Epithelial cell of esophagus (primary cell): ENCODE results near the gene PYGB.

Experiments
- DNase-seq: peaks from one replicate; pipeline ENCODE4 v3.0.0; 2010; ENCODE audit warnings: low read depth
- H3K4me3 ChIP-seq: 2 replicates; pipeline ENCODE4 v1.5.1; 2011; ENCODE audit warnings: mild to moderate bottlenecking, low read length, control low read depth
- TF ChIP-seq, protein P1 (sequence below): IDR thresholded peaks from 2 replicates; pipeline ENCODE4 v1.5.1; 2011; ENCODE audit warnings: low read depth, mild to moderate bottlenecking, low read length, control low read depth, inconsistent platforms; ENCODE audit not compliant: insufficient read depth; ENCODE audit errors: missing control alignments

The PYGB gene

DNA sequence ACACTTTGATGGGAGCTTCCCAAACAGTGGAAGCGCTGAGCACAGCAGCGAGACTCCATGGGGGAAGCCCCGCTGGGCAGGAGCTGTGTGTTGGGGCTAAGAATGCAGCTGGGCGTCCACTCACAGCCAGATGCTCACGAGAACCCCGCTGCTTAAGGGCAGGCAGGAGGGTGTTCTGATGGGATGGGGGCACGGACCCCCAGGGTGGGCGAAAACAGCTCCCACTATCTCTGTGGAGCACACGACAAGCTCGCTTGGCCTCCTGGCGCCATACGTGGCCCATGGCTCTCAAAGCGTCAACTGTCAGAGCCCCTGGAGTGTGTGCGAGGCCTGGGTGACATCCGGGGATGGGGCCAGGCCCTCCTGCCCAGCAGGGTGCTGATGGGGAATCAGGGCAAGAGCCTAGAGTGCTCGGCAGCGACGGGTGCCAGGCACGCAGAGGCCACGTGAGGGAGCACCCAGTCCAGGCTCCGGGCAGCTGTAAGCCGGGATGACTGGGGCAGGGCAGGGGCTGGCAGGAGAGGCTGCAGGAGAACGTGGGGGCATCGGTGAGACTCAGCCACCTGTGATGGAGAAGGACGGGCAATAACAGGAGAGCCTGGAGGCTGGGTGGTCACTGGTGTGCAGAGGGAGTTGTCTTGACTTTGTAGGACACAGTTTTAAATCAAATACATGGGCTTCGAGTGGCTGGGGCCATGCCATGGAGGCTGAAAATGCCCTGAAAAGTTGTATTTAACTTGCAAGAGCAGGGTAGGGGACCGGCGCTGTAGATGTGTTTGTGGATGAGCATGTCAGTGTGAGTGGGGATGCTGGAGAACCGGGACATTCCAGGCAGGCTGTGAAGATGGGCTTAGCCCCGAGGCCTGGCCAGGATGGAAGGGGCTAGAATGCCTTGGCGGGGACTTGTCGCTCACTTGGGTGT, 27.3 kb downstream of the PYGB start:
- H3K4me3 ChIP-seq, result no peak overlapping the region
- TF ChIP-seq, protein P1, sequence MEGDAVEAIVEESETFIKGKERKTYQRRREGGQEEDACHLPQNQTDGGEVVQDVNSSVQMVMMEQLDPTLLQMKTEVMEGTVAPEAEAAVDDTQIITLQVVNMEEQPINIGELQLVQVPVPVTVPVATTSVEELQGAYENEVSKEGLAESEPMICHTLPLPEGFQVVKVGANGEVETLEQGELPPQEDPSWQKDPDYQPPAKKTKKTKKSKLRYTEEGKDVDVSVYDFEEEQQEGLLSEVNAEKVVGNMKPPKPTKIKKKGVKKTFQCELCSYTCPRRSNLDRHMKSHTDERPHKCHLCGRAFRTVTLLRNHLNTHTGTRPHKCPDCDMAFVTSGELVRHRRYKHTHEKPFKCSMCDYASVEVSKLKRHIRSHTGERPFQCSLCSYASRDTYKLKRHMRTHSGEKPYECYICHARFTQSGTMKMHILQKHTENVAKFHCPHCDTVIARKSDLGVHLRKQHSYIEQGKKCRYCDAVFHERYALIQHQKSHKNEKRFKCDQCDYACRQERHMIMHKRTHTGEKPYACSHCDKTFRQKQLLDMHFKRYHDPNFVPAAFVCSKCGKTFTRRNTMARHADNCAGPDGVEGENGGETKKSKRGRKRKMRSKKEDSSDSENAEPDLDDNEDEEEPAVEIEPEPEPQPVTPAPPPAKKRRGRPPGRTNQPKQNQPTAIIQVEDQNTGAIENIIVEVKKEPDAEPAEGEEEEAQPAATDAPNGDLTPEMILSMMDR, result no peak
- no peak for DNase-seq

DNA sequence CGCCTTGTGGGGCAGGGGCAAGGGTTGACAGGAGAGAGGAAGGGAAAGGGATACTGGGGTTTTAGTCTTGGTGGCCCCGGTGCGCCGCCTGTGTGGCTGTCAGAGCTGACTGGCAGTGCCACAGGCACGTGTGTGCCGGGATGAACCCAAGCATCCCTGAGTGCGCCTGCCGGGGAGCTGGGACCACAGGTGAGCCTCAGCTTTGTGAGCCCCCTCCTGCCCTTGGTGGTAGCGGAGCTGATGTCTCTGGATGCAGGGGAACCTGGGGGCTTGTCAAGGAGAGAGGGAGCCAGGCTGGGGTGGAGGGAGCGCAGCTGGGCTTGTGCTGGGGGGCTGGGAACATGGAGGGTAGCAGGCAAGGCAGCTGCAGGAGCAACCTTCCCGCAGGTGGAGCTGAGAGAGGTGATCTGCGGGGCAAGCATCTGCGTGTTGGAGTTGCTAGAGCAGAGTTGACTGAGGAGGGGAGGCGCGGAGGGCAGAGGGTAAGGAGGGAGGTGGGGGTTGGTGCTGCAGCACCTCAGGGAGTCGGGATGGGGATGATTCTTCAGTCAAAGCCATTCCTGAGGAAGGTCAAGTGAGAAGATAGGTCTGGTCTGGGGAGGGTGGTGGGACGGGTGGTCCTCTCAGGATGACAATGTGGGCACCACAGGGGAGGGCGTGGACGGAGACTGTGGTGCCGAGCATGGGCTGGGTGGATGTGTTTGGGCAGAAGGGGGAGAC, 28.1 kb downstream of the PYGB start:
- no peak overlapping the region for H3K4me3 ChIP-seq
- DNase-seq, result no peak
- TF ChIP-seq, protein P1, result no peak

DNA sequence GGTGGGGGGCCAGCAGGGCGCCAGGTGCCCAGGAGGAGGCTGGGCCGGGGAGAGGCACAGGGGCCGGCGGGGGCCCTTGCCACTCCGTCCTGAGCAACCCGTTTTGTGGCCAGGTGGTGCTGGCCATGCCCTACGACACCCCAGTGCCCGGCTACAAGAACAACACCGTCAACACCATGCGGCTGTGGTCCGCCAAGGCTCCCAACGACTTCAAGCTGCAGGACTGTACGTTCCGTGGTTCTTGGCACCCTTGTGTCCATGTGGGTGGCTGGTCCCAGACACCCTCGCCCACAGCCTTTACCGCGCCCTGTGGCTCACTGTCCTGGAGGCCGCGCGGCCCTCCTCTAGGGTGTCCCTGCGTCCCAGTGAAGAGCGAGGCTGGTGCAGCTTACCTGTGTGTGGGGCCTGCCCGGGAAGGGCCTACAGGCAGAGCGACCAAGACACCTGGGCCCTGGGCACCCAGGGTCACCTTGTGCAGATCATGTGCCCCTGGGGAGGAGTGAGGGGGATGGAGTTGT, 28.7 kb downstream of the PYGB start:
- DNase-seq, result no peak
- TF ChIP-seq, protein P1, result no peak
- H3K4me3 ChIP-seq, result no peak overlapping the region

DNA sequence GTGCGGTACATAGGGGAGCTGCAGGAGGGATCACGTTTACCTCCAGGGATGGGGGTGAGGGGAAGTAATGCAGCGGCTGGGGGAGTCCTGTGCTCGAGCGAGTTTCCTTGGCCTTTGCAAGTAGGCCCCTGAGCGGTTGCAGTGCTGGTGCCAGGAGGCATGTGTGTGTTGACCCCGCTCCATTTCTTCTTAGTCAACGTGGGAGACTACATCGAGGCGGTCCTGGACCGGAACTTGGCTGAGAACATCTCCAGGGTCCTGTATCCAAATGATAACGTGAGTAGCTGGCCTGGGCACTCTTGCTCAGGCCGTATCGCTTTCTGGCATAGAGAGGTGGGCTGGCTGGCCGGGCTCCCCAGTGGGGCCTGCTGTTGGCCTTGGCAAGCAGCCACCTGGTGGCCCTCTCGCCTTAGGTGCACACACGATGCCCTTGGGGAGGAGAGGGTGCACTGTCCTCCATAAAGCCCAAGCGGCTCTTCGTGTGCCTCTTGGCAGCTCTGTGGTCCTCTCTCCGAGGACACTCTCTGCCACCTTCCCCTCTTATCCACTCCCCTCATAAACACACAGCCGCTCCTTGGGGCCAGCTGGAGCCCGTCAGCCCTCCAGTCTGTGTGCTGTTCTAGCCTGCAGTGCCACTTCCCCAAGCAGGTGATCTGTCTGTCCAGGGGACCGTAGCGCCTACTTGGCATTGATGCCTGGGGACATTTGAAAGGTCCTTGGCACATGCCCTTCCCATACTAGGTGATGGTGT, 29.3 kb downstream of the PYGB start:
- H3K4me3 ChIP-seq, result no peak overlapping the region
- no peak for DNase-seq
- TF ChIP-seq, protein P1, result no peak

- TF ChIP-seq, protein P1, result no peak
- no peak for DNase-seq
- H3K4me3 ChIP-seq, result no peak overlapping the region
Observed at GRCh38 chr20:25277941-25278521, 30.1 kb downstream of the PYGB start.

DNA sequence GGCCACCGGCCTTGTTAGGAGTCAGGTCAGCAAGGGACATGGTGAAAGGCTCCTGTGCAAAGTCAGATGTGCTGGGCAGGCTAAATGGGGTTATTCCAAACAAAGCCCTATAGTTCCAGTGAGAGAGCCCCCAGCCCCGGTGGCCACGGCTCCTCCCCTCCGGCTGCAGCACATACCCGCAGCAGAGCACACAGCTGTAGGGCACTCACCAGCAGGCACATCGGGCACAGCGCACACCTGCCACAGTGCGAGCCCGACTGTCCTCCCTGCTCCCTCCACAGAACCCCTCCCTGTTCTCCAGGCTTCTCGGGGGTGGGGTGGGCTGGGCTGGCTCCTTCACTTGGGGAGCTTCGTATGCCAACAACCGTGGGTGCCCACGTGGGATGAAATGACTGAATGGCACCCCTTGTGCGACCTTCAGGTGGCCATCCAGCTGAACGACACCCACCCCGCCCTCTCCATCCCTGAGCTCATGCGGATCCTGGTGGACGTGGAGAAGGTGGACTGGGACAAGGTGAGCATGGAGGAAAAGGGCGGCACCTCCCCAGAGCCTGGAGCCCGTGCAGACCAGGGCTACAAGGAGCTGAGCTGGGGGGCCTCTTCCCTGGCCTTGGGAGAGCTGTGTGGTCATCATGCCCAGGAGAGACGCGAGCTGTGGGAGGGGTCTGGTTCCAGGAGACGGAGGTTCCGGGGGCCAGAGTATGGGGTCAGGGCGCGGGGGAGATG, 30.9 kb downstream of the PYGB start:
- TF ChIP-seq, protein P1, result no peak
- no peak overlapping the region for H3K4me3 ChIP-seq
- DNase-seq, result no peak
